ENCODE results near the gene C1orf116. TPM values are rescaled to one million over a fixed set of nuclear protein-coding genes. Genes with fewer than 3 reads are reported as not detected.

Gene C1orf116
- total RNA-seq, 1 experiment from 2014 or later = 0.09 TPM

- Histone ChIP-seq H3K4me1 (ENCODE audit: insufficient read depth, low read length, poor library complexity, severe bottlenecking) (peaks cover 8% of the 10 kb centered on the region), H3K4me3 (ENCODE audit: low read depth, low read length, poor library complexity, severe bottlenecking) (no peak overlapping the region), H3K36me3 (ENCODE audit: insufficient read depth, low read length, poor library complexity, severe bottlenecking) (no peaks in the 10 kb centered on the region), H3K27ac (ENCODE audit: low read depth, low read length, poor library complexity, severe bottlenecking) (no peak overlapping the region), H3K27me3 (replicated peaks; ENCODE audit: insufficient read depth, low read depth, low read length, poor library complexity) (peaks cover 57% of the 10 kb centered on the region), H3K9me3 (ENCODE audit: low read depth, low read length, poor library complexity, severe bottlenecking) (no peaks in the 10 kb centered on the region)
- ChIA-PET POLR2A (ENCODE audit: low non-redundant PET) (no interaction called here), CTCF (no interaction called here)
- intact Hi-C loops (cut with micrococcal nuclease; ENCODE audit: unreplicated experiment) = no loop called here
- BruUV-seq (replicated peaks) = no TSS peak
- no peak for TF ChIP-seq CTCF (conservative IDR thresholded peaks at IDR 0.05; ENCODE audit: low read depth, low read length)
- TF ChIP-seq EZH2 (IDR thresholded peaks at IDR 0.05; ENCODE audit: borderline replicate concordance, low read depth, low read length, poor library complexity, severe bottlenecking) = no peak
- no peak for DNase-seq (ENCODE audit: low spot score)
Measured at GRCh38 chr1:207034208-207034607, 1.7 kb upstream of the C1orf116 start.

GRCh38 chr1:207033302-207033701, 746 bp upstream of the C1orf116 start:
- TF ChIP-seq EZH2 (IDR thresholded peaks at IDR 0.05; ENCODE audit: borderline replicate concordance, low read depth, low read length, poor library complexity, severe bottlenecking) (no peak), CTCF (conservative IDR thresholded peaks at IDR 0.05; ENCODE audit: low read depth, low read length) (no peak)
- Histone ChIP-seq H3K4me1 (ENCODE audit: insufficient read depth, low read length, poor library complexity, severe bottlenecking) (peaks cover 8% of the 10 kb centered on the region), H3K9me3 (ENCODE audit: low read depth, low read length, poor library complexity, severe bottlenecking) (no peaks in the 10 kb centered on the region), H3K27ac (ENCODE audit: low read depth, low read length, poor library complexity, severe bottlenecking) (no peak overlapping the region), H3K36me3 (ENCODE audit: insufficient read depth, low read length, poor library complexity, severe bottlenecking) (no peaks in the 10 kb centered on the region), H3K27me3 (replicated peaks; ENCODE audit: insufficient read depth, low read depth, low read length, poor library complexity) (peaks cover 58% of the 10 kb centered on the region), H3K4me3 (ENCODE audit: low read depth, low read length, poor library complexity, severe bottlenecking) (no peak overlapping the region)
- no TSS peak for BruUV-seq (replicated peaks)
- DNase-seq (ENCODE audit: low spot score) = no peak
- CTCF ChIA-PET = no interaction called here
- POLR2A ChIA-PET (ENCODE audit: low non-redundant PET) = no interaction called here
- intact Hi-C loops (cut with micrococcal nuclease; ENCODE audit: unreplicated experiment) = no loop called here

- H3K27ac ChIP-seq (ENCODE audit: low read depth, low read length, poor library complexity, severe bottlenecking) = no peak overlapping the region
- H3K9me3 ChIP-seq (ENCODE audit: low read depth, low read length, poor library complexity, severe bottlenecking) = no peaks in the 10 kb centered on the region
- intact Hi-C loops (cut with micrococcal nuclease; ENCODE audit: unreplicated experiment) = no loop called here
- ChIA-PET CTCF (no interaction called here), POLR2A (ENCODE audit: low non-redundant PET) (no interaction called here)
- no peak for TF ChIP-seq EZH2 (IDR thresholded peaks at IDR 0.05; ENCODE audit: borderline replicate concordance, low read depth, low read length, poor library complexity, severe bottlenecking)
- no peak for TF ChIP-seq CTCF (conservative IDR thresholded peaks at IDR 0.05; ENCODE audit: low read depth, low read length)
- no peak for DNase-seq (ENCODE audit: low spot score)
- H3K27me3 ChIP-seq (replicated peaks; ENCODE audit: insufficient read depth, low read depth, low read length, poor library complexity) = peaks cover 49% of the 10 kb centered on the region
- H3K4me1 ChIP-seq (ENCODE audit: insufficient read depth, low read length, poor library complexity, severe bottlenecking) = peaks cover 8% of the 10 kb centered on the region
- H3K4me3 ChIP-seq (ENCODE audit: low read depth, low read length, poor library complexity, severe bottlenecking) = no peak overlapping the region
- H3K36me3 ChIP-seq (ENCODE audit: insufficient read depth, low read length, poor library complexity, severe bottlenecking) = no peaks in the 10 kb centered on the region
- no TSS peak for BruUV-seq (replicated peaks)
Measured at GRCh38 chr1:207031632-207032264, 808 bp downstream of the C1orf116 start.

Data from A673 (cell line).